ENCODE data around the gene NCAPH2. TPM values are rescaled to one million over a fixed set of nuclear protein-coding genes. Genes with fewer than 3 reads are reported as not detected.

The NCAPH2 gene
- total RNA-seq, 4 donors from 2014 or later = 26.5 to 64.7 (median 41.6) TPM

GRCh38 chr22:50548040-50548920 is 40.3 kb downstream of the NCAPH2 start:
- in situ Hi-C loops (cut with MboI; ENCODE audit: low pct_ligation_motif_present in 1 of 4, low pct_unique_long_range_greater_than_20kb in 1 of 4, low sequenced_read_pairs in 3 of 4) (no loop called here), intact Hi-C loops (cut with DNase I; ENCODE audit: low total_unique reads) (no loop called here)
- DNase-seq = peak; percentile 50
- H3K27ac ChIP-seq = peak overlapping the region; percentile 26 to 62 (median 38)
- H3K27me3 ChIP-seq = peaks cover 43% of the 10 kb centered on the region
- H3K4me1 ChIP-seq = peaks cover 8 to 37% (median 28%) of the 10 kb centered on the region in 4 donors
- no peaks in the 10 kb centered on the region for H3K36me3 ChIP-seq
- peak overlapping the region; percentile 6 to 52 (median 18) for H3K4me3 ChIP-seq
- 11% methylated on average over 42 of the region's 56 CpGs; no CpG with 5 or more reads in 1 of the 2 donors for WGBS, 2 donors (ENCODE audit: low coverage in 1 of 2)
- TF ChIP-seq POLR2A (IDR thresholded peaks at IDR 0.05) (peak; percentile 24), POLR2AphosphoS5 (IDR thresholded peaks at IDR 0.05) (no peak)
- no peaks in the 10 kb centered on the region for H3K9me3 ChIP-seq

DNA sequence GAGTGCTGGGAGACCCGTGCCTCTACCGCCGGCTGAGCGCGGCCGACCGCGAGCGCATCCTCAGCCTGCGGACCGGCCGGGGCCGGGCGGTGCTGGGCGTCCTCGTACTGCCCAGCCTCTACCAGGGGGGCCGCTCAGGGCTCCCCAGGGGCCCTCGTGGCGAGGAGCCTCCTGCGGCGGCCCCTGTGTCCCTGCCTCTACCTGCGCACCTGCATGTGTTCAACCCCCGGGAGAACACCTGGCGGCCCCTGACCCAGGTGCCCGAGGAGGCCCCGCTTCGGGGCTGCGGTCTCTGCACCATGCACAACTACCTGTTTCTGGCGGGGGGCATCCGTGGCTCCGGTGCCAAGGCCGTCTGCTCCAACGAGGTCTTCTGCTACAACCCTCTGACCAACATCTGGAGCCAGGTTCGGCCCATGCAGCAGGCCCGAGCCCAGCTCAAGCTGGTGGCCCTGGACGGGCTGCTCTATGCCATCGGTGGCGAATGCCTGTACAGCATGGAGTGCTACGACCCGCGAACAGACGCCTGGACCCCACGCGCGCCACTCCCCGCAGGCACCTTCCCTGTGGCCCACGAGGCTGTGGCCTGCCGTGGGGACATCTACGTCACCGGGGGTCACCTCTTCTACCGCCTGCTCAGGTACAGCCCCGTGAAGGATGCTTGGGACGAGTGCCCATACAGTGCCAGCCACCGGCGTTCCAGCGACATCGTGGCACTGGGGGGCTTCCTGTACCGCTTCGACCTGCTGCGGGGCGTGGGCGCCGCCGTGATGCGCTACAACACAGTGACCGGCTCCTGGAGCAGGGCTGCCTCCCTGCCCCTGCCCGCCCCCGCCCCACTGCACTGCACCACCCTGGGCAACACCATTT is 41.1 kb downstream of the NCAPH2 start:
- in situ Hi-C loops (cut with MboI; ENCODE audit: low pct_ligation_motif_present in 1 of 4, low pct_unique_long_range_greater_than_20kb in 1 of 4, low sequenced_read_pairs in 3 of 4) = no loop called here
- Histone ChIP-seq H3K4me3 (peak overlapping the region; percentile 6 to 52 (median 18)), H3K4me1 (peaks cover 8 to 29% (median 21%) of the 10 kb centered on the region in 4 donors), H3K27me3 (peaks cover 43% of the 10 kb centered on the region), H3K36me3 (no peaks in the 10 kb centered on the region), H3K9me3 (no peaks in the 10 kb centered on the region), H3K27ac (peak overlapping the region; percentile 26 to 62 (median 38))
- DNase-seq = no peak
- TF ChIP-seq POLR2AphosphoS5 (IDR thresholded peaks at IDR 0.05) (no peak), POLR2A (IDR thresholded peaks at IDR 0.05) (no peak), CTCF (IDR thresholded peaks at IDR 0.05) (no peak), EP300 (IDR thresholded peaks at IDR 0.05; ENCODE audit: low read depth) (no peak)
- 57 to 94% methylated on average over 15 to 62 of the region's 68 CpGs for WGBS, 2 donors (ENCODE audit: low coverage in 1 of 2)
- intact Hi-C loops (cut with DNase I; ENCODE audit: low total_unique reads) = no loop called here

GRCh38 chr22:50550395-50550794 is 42.4 kb downstream of the NCAPH2 start:
- 88 to 94% methylated on average over 5 to 8 of the region's 8 CpGs for WGBS, 2 donors (ENCODE audit: low coverage in 1 of 2)
- in situ Hi-C loops (cut with MboI; ENCODE audit: low pct_ligation_motif_present in 1 of 4, low pct_unique_long_range_greater_than_20kb in 1 of 4, low sequenced_read_pairs in 3 of 4) = no loop called here
- peaks cover 43% of the 10 kb centered on the region for H3K27me3 ChIP-seq

More at GRCh38 chr22:50550395-50550794, 42.4 kb downstream of the NCAPH2 start:
- Histone ChIP-seq H3K9me3 (no peaks in the 10 kb centered on the region), H3K4me3 (no peak overlapping the region), H3K36me3 (no peaks in the 10 kb centered on the region), H3K27ac (no peak overlapping the region), H3K4me1 (peaks cover 4 to 19% (median 14%) of the 10 kb centered on the region in 4 donors)
- intact Hi-C loops (cut with DNase I; ENCODE audit: low total_unique reads) = no loop called here
- TF ChIP-seq POLR2AphosphoS5 (IDR thresholded peaks at IDR 0.05) (no peak), POLR2A (IDR thresholded peaks at IDR 0.05) (no peak), CTCF (IDR thresholded peaks at IDR 0.05) (no peak), EP300 (IDR thresholded peaks at IDR 0.05; ENCODE audit: low read depth) (no peak)
- no peak for DNase-seq
